Ishikawa (cell line): Measurements from ENCODE around the gene MPDZ.

Experiments used
- CEBPB ChIP-seq: IDR thresholded peaks from 2 replicates; pipeline ENCODE4 v1.6.1; 2012
- CREB1 ChIP-seq: IDR thresholded peaks from 2 replicates; pipeline ENCODE4 v1.6.1; 2012; ENCODE audit warnings: low read depth
- EGR1 ChIP-seq: IDR thresholded peaks from 2 replicates; pipeline ENCODE4 v1.6.1; 2012
- EP300 ChIP-seq: IDR thresholded peaks from 2 replicates; pipeline ENCODE4 v1.6.1; 2012; ENCODE audit warnings: borderline replicate concordance
- FOXM1 ChIP-seq: IDR thresholded peaks from 2 replicates; pipeline ENCODE4 v1.6.1; 2012; ENCODE audit warnings: low read depth, borderline replicate concordance
- MAX ChIP-seq: IDR thresholded peaks from 2 replicates; pipeline ENCODE4 v1.6.1; 2012
- NFIC ChIP-seq: IDR thresholded peaks from 2 replicates; pipeline ENCODE4 v1.6.1; 2012
- RAD21 ChIP-seq: IDR thresholded peaks from 2 replicates; pipeline ENCODE4 v1.6.1; 2012; ENCODE audit warnings: low read depth
- REST ChIP-seq: IDR thresholded peaks from 2 replicates; pipeline ENCODE4 v1.6.1; 2012; ENCODE audit warnings: low read depth, mild to moderate bottlenecking
- TAF1 ChIP-seq: IDR thresholded peaks from 2 replicates; pipeline ENCODE4 v1.6.1; 2012; ENCODE audit warnings: low read depth, mild to moderate bottlenecking
- TCF12 ChIP-seq: IDR thresholded peaks from 2 replicates; pipeline ENCODE4 v1.6.1; 2012; ENCODE audit warnings: low read depth
- TEAD4 ChIP-seq: IDR thresholded peaks from 2 replicates; pipeline ENCODE4 v1.6.1; 2012
- USF1 ChIP-seq: IDR thresholded peaks from 2 replicates; pipeline ENCODE4 v1.6.1; 2012
- YY1 ChIP-seq: IDR thresholded peaks from 2 replicates; pipeline ENCODE4 v1.6.1; 2012; ENCODE audit warnings: low read depth
- ZBTB7A ChIP-seq: IDR thresholded peaks from 2 replicates; pipeline ENCODE4 v1.6.1; 2012; ENCODE audit warnings: low read depth

Gene MPDZ

GRCh38 chr9:13100914-13101572 is 178.4 kb downstream of the MPDZ start:
- no peak for TF ChIP-seq NFIC
- TF ChIP-seq TCF12, result no peak
- no peak for TF ChIP-seq RAD21
- no peak for TF ChIP-seq CREB1
- no peak for TF ChIP-seq USF1
- TF ChIP-seq YY1, result no peak
- no peak for TF ChIP-seq ZBTB7A
- no peak for TF ChIP-seq EP300
- no peak for TF ChIP-seq FOXM1
- no peak for TF ChIP-seq TEAD4
- no peak for TF ChIP-seq MAX
- TF ChIP-seq EGR1, result no peak
- TF ChIP-seq CEBPB, result no peak
- no peak for TF ChIP-seq TAF1
- no peak for TF ChIP-seq REST

- TF ChIP-seq TAF1 (no peak), CREB1 (no peak), YY1 (no peak), EP300 (no peak), TEAD4 (no peak), RAD21 (no peak), MAX (no peak), EGR1 (no peak), REST (no peak), USF1 (no peak), NFIC (no peak)
Measured at GRCh38 chr9:13095056-13095455, 184.4 kb downstream of the MPDZ start.

GRCh38 chr9:13090628-13091027 is 188.9 kb downstream of the MPDZ start:
- TF ChIP-seq REST (no peak), TEAD4 (no peak)

GRCh38 chr9:13089666-13090065 is 189.8 kb downstream of the MPDZ start:
- no peak for TF ChIP-seq YY1
- TF ChIP-seq TAF1, result no peak
- no peak for TF ChIP-seq TCF12
- TF ChIP-seq TEAD4, result no peak
- no peak for TF ChIP-seq CEBPB
- TF ChIP-seq REST, result no peak
- no peak for TF ChIP-seq NFIC
- no peak for TF ChIP-seq EP300
- no peak for TF ChIP-seq EGR1
- no peak for TF ChIP-seq ZBTB7A
- no peak for TF ChIP-seq MAX
- TF ChIP-seq CREB1, result no peak
- no peak for TF ChIP-seq FOXM1
- no peak for TF ChIP-seq RAD21
- no peak for TF ChIP-seq USF1
